ENCODE data around the gene CD82.
A peak's percentile ranks its signal among the peaks of the same experiment; 100 is the strongest.

Gene CD82

DNA sequence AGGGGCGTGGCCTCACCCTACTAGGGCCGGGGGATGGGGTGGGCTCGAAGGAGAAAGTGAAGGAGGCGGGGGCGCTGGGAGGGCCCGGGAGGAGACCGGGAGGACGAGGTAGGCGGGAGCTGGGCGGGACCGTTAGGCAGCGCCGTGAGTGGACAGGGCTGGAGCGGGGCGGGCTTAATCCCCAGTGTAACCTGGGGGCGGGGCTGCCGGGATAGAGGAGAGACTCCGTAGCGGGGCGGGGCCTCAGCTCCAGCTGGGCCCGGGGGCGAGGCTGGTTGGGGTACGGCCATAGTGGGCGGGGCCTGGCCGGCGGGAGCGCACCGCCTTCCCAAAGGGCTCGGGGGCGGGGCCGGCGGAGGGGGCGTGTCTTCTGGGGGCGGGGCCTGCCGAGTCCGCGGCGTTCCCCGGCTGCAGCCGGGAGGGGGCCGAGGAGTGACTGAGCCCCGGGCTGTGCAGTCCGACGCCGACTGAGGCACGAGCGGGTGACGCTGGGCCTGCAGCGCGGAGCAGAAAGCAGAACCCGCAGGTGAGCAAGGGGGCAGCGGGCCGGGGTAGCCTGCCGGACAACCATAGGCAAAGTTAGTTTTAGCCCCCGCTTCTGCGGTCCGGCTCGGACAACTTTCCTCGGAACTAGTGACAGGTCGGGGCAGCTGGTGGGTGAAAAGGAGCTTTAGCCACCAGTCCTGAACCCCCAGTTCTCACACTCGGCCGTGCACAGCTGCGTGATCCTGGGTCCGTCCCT, at the start of gene CD82:
CD82 (plus strand) TSS at position 453 of the 742 bp plus-strand sequence. CDS start 29,000 bp downstream, outside the sequence.
- DNase-seq (ENCODE audit: low spot score): peak; percentile 98

DNA sequence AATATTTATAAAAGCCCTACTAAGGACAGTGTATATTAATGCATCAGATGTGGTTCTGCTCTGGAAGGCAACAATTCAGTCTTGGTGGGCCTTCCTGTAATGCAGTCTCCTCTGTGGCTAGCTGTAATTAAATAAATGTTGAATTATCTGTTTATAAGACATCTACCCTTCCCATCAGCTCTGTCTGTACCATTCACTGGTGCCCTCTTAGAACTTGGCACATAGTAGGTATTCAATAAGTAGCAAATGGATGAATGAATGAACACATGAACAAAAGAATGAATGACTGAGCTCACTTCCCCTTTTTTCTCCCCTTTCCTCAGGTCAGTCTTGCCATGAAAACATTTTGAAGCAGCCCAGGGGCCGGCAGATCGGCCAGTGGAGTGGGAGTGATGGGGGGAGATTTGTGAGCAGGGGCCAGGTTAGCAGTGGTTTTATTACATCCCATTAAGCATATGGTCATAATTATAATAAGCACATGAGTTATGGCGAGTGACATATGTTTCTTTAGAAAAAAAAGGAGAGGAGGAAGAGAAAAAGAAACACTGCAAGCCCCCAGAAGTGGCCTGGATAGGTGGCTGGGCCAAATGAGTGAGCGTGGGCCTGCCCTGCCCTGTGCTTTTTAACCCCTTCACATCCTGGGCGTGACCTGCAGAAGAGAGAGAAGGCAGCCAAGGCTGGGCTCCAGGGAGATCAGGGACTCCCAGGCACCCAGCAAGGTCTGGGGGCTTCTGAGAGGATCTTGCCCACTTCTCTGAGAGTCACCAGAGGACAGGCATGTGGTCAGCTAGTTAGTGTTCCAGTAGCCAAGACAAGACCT, 48.6 kb upstream of the CD82 start:
- DNase-seq (ENCODE audit: low spot score): no peak

- DNase-seq (ENCODE audit: low spot score): no peak
These were observed 47.9 kb upstream of the CD82 start for GRCh38 chr11:44517541-44517940.

DNA sequence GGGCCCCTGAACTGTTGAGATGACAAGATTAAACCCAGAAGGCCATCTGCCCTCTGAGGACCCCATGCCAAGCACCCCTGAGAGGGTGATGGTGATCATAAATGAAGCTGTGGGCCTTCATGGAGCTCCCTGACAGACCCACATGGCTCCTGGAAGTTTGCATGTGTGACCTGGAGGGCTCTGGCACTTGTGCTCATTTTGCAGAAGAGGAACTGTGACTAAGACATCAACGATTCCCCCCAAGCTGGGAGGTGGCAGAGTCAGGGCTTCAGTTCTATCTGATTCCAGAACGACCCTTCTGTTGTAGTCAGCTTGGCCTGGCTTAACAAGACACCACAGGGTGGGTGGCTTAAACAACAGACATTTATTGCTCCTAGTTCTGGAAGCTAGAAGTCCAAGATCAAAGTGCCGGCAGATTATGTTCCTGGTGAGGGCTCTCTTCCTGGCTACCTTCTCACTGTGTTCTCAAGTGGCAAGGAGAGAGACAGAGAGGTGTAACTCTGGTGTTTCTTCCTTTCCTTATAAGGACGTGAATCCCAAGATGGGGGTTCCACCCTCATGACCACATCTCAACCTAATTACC, 46.4 kb upstream of the CD82 start:
- DNase-seq (ENCODE audit: low spot score): peak; percentile 67

GRCh38 chr11:44519989-44520737, 45.3 kb upstream of the CD82 start:
- DNase-seq (ENCODE audit: low spot score): no peak

DNA sequence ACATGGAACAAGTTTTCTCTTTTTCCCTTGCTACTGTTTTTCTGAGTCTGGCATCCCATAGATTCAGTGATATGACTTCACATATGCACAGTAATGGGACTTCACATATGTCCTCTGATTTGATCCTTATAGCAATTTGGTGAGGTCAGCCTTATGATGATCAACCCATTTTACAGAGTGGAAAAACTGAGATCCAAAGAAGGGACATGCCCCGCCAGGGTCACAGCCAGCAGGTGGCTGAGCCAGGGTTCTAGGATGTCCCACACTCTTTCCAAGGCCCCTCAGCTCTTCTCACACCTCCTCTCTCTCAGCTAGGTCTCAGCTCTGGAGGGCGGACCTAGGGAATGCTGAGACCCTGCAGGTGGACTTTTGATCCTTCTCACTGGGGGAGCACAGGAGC, 44.3 kb upstream of the CD82 start:
- DNase-seq (ENCODE audit: low spot score): no peak

- no peak for DNase-seq (ENCODE audit: low spot score)
These were observed 43.2 kb upstream of the CD82 start for GRCh38 chr11:44522294-44522693.

- DNase-seq (ENCODE audit: low spot score): no peak
These were observed 41.1 kb upstream of the CD82 start for GRCh38 chr11:44524346-44524745.

DNA sequence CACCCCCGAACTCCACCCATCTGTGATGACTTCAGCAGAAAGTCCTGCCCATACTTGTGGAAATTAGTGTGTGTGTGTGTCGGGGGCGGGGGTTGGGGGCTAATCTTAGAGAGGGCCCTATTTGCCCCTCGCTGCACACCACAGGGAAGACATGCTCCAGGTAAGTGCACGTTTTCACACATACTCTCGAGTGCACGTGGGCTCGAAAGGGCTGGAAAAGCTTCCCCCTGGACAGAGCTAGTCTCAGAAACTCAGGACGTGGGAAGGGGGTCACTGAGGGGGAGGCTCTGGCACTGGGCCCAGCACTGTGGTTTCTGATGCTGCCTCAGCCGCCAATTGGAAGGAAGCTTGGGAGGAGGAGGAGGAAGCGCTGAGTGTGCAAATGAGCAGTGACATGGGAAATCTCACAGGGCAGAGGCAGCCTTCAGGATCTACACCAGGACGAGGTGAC, 40.7 kb upstream of the CD82 start:
- no peak for DNase-seq (ENCODE audit: low spot score)

DNA sequence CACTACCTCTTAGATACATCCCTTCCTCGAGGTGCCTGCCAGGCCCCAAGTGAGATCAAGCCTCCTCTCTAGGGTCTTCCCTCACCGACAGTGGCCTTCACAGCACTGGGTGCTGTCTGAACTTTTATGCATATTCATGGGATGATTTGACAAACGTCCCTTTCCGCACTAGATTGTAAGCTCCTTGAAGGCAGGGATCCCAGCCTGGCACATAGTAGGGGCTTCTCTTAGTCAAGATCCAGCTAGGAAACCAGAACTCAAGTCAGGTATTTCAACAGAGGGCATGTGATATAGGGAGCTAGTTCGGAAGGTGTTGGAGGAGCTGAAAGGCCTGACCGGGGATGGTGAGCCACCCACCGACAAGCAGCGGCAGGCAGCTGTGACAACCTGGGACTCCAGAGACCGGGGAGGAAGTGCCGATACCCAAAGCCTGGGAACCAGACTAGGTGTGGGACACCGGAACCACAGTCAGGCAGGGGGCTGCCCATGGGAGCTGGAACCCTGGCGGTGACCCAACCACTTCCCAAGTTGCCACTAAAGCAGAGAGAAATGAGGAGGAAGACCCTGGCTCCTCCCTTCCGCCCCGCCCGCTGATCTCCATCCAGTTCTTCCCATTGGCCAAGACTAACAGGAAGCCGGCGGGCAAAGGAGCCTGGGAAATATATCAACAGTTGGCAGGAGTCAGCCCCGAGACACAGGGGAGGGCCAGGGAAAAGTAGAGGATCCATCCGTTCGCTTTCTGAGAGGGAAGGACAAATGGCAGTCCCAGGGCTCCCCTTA, 39.8 kb upstream of the CD82 start:
- no peak for DNase-seq (ENCODE audit: low spot score)

DNA sequence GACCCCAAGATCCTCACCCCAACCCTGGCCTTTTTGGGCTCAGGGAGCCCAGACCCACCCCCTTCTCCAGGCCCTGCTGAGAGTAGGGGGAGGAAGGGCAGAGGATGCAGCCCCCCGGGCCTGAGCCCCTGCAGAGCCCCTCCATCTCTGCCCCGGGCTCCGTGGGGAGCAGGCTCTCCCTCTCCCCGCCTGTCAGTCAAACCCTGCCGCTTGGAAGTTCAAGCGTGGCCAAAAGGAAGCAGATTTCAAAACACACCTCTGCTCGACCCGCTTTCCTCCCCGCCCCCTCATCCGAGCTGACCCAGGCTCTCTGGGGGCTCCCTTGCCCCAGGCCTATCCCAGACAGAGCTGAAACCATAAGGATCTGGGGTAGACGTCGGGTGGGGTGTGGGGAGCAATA, 39.0 kb upstream of the CD82 start:
- DNase-seq (ENCODE audit: low spot score): no peak

DNA sequence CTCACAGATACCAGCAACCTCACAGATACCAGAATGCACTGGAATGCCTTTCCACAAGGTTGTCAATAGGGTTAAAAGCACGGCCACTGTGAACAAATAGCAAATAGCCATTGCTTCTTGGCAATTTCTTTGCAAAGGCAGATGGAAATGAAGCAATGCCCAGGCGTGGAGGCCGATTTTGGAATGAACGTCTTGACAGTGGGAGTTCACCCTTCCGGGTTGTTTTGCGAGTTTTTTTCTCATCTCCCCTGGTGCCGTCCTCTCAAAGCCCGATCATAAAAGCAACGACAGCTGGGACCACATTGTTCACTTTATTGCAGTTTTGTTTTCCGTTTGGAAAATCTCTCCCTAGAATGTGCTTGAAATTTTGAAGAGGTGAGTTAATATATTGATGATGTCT, 38.0 kb upstream of the CD82 start:
- no peak for DNase-seq (ENCODE audit: low spot score)

DNA sequence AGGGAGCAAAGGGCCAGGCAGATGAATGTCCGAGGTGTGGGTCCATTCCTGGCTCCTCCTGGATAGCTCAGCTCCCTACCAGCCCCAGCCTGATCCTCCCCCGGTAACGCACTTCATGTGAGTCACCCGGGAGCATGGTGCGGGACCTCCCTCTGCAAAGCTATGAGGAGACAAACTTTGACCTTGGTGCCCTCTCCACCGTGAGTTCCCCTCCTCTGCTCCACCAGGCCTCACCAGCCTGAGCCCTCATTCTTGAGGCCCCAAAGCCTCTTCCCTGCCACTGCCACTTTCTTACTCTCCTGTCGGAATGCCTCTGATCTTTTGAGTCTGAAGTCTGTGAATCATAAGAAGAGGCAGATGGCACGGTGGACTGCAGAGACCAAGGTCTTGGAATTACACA, 37.4 kb upstream of the CD82 start:
- DNase-seq (ENCODE audit: low spot score): peak; percentile 38

GRCh38 chr11:44528581-44528980, 36.9 kb upstream of the CD82 start:
- DNase-seq (ENCODE audit: low spot score): no peak

DNA sequence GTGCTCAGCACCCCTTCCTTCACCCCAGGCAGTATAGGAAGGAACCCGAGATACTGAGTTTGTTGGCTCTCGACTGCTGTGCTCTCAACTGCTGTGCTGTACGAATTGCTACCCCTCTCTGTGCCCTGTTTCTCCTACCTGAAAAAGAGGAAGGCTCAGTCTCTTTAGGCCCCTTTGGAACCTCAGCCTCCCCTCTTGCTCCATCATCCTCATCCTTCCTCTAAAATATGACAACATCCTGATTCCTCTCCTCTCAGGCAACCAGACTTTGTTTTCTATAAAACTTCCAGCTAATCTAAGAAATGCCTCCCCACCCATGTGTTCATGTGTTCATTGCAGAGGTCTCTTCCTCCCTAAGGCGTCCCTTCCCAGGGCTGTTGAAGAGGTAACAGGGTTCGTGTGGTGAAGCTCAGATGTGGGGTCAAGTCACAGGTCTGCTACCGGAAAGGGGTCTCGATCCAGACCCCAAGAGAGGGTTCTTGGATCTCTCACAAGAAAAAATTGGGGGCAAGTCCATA, 35.5 kb upstream of the CD82 start:
- no peak for DNase-seq (ENCODE audit: low spot score)

DNA sequence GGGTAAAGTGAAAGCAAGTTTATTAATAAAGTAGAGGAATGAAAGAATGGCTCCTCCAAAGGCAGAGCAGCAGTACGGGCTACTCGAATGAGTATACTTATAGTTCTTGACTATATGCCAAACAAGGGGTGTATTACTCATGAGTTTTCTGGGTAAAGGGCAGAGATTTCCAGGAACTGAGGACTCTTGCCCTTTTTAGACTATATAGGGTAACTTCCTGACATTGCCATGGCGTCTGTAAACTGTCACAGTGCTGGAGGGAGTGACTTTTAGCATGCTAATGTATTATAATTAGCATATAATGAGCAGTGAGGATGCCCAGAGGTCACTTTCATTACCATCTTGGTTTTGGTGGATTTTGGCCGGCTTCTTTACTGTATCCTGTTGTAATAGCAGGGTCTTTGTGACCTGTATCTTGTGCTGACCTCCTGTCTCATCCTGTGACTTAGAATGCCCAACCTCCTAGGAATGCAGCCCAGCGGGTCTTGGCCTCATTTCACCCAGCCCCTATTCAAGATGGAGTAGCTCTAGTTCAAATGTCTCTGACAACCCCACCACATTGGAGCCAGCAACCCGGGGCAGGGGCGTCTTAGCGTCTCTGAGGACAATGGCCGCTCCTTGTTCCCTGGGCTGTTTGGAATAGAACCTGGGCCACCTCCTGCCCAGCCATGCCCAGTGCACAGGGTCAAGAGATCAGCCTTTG, 34.9 kb upstream of the CD82 start:
- DNase-seq (ENCODE audit: low spot score): no peak

GRCh38 chr11:44531116-44531504, 34.4 kb upstream of the CD82 start:
- no peak for DNase-seq (ENCODE audit: low spot score)

- DNase-seq (ENCODE audit: low spot score): no peak
These were observed 33.8 kb upstream of the CD82 start for GRCh38 chr11:44531636-44532035.

- DNase-seq (ENCODE audit: low spot score): no peak
These were observed 32.7 kb upstream of the CD82 start for GRCh38 chr11:44532809-44533208.

DNA sequence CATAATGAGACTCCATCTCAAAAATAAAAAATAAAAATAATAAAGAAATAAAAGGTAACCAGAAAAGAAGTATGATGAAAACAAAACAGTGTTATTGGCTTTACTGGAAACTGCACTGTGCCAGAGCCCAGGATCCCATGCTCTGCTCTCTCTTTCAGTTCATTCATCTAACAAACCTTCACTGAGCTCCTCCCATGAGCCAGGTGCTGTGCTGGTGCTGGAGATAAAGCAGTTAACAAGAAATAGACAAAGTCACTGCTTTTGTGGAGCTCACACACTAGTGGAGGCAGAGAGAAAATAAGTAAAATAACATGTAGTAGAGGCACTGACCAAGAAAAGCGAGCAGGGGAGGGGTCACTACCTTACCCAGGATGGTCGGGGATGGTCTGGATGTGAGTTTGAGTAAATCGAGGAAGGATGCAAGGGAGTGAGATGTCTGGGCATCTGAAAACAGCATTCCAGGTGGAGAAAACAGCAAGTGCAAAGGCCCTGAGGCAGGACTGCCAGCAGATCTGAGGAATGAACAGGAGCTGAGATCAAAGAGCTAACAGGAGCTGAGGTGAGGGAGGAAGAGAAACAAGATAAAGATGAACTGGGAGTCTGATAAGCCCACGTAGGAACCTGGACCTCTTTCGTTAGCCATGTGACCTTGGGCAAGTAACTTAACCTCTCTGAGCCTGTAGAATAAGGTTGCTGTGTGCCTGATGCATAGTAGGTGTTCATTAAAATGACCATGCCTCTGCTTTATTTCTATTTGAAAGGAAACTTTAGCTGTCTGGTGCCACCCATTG, 31.3 kb upstream of the CD82 start:
- no peak for DNase-seq (ENCODE audit: low spot score)

Data from SW480 (cell line).